Mesendoderm (in vitro differentiated cells): ENCODE data around the gene GALNTL6.

Experiments used
- DNase-seq: peaks from one replicate; pipeline ENCODE4 v3.0.0; 2013
- H2AK5ac ChIP-seq: 2 replicates; pipeline ENCODE4 v1.6.1; 2013; ENCODE audit warnings: low read length, inconsistent platforms
- H2BK120ac ChIP-seq: 2 replicates; pipeline ENCODE4 v1.6.1; 2013; ENCODE audit warnings: low read depth, mild to moderate bottlenecking, low read length, moderate library complexity, mixed read lengths
- H2BK15ac ChIP-seq: replicated peaks from 2 replicates; pipeline ENCODE4 v1.6.1; 2013; ENCODE audit warnings: low read depth, mild to moderate bottlenecking, moderate library complexity
- H2BK5ac ChIP-seq: 2 replicates; pipeline ENCODE4 v1.6.1; 2013; ENCODE audit warnings: low read length, inconsistent platforms
- H3K18ac ChIP-seq: 2 replicates; pipeline ENCODE4 v1.6.1; 2013; ENCODE audit warnings: mild to moderate bottlenecking, low read length, mixed read lengths
- H3K23ac ChIP-seq: one replicate; pipeline ENCODE4 v1.6.1; 2013; ENCODE audit warnings: low read length
- H3K27ac ChIP-seq: 2 replicates; pipeline ENCODE4 v1.5.1; 2013; ENCODE audit warnings: low read depth, mild to moderate bottlenecking, inconsistent platforms, low read length, moderate library complexity
- H3K27me3 ChIP-seq: 2 replicates; pipeline ENCODE4 v1.6.1; 2013; ENCODE audit warnings: low read length, control low read depth, mild to moderate bottlenecking, inconsistent platforms; ENCODE audit not compliant: insufficient read depth, poor library complexity
- H3K36me3 ChIP-seq: 2 replicates; pipeline ENCODE4 v1.6.1; 2013; ENCODE audit warnings: low read length, inconsistent platforms; ENCODE audit not compliant: control insufficient read depth, insufficient read depth
- H3K4ac ChIP-seq: one replicate; pipeline ENCODE4 v1.6.1; 2013; ENCODE audit warnings: low read depth, mild to moderate bottlenecking, low read length, moderate library complexity
- H3K4me1 ChIP-seq: 2 replicates; pipeline ENCODE4 v1.6.1; 2013; ENCODE audit warnings: low read depth, low read length, inconsistent platforms; ENCODE audit not compliant: control insufficient read depth
- H3K4me2 ChIP-seq: 2 replicates; pipeline ENCODE4 v1.6.1; 2013; ENCODE audit warnings: low read length
- H3K4me3 ChIP-seq: 2 replicates; pipeline ENCODE4 v1.5.1; 2013; ENCODE audit warnings: mild to moderate bottlenecking, low read length
- H3K56ac ChIP-seq: one replicate; pipeline ENCODE4 v1.6.1; 2013; ENCODE audit warnings: low read length
- H3K79me1 ChIP-seq: 2 replicates; pipeline ENCODE4 v1.6.1; 2013; ENCODE audit warnings: low read length, inconsistent platforms
- H3K79me2 ChIP-seq: 2 replicates; pipeline ENCODE4 v1.6.1; 2013; ENCODE audit warnings: mild to moderate bottlenecking, low read length; ENCODE audit not compliant: control insufficient read depth, insufficient read depth
- H3K9ac ChIP-seq: 2 replicates; pipeline ENCODE4 v1.6.1; 2013; ENCODE audit warnings: low read length, inconsistent platforms
- H4K5ac ChIP-seq: one replicate; pipeline ENCODE4 v1.6.1; 2013; ENCODE audit warnings: low read length
- H4K8ac ChIP-seq: one replicate; pipeline ENCODE4 v1.6.1; 2013; ENCODE audit warnings: low read depth, mild to moderate bottlenecking, control low read depth, low read length, moderate library complexity
- WGBS: extraction: QIAGEN DNeasy Blood & Tissue Kit; methylation state at CpG from one replicate; pipeline ENCODE4 v1.1.7; 2013; ENCODE audit warnings: low lambda C conversion rate, missing lambda C conversion rate; ENCODE audit not compliant: insufficient coverage; ENCODE audit errors: extremely low coverage; 5-methylcytosine and 5-hydroxymethylcytosine counted together

GALNTL6 gene

GRCh38 chr4:172758586-172759340 is 945.6 kb downstream of the GALNTL6 start:
- H3K79me1 ChIP-seq = no peaks in the 10 kb centered on the region
- no peak overlapping the region for H3K56ac ChIP-seq
- no peak overlapping the region for H3K4ac ChIP-seq
- no peaks in the 10 kb centered on the region for H3K79me2 ChIP-seq
- no peak overlapping the region for H3K18ac ChIP-seq
- H3K23ac ChIP-seq = no peak overlapping the region
- no peak overlapping the region for H2AK5ac ChIP-seq
- no peak overlapping the region for H3K4me2 ChIP-seq
- no peak overlapping the region for H4K5ac ChIP-seq
- no peak for DNase-seq
- no peak overlapping the region for H2BK5ac ChIP-seq
- no peak overlapping the region for H2BK120ac ChIP-seq
- H3K9ac ChIP-seq = no peak overlapping the region
- no peaks in the 10 kb centered on the region for H3K36me3 ChIP-seq
- H3K4me1 ChIP-seq = no peaks in the 10 kb centered on the region
- no peak overlapping the region for H4K8ac ChIP-seq
- no peak overlapping the region for H3K4me3 ChIP-seq
- no peak overlapping the region for H3K27ac ChIP-seq
- WGBS = no CpG with 5 or more reads among the region's 2 CpGs
- H3K27me3 ChIP-seq = no peaks in the 10 kb centered on the region
- no peak overlapping the region for H2BK15ac ChIP-seq

- Histone ChIP-seq H2BK120ac (no peak overlapping the region), H3K36me3 (no peaks in the 10 kb centered on the region), H3K4me1 (no peaks in the 10 kb centered on the region), H3K4ac (no peak overlapping the region), H3K56ac (no peak overlapping the region), H3K4me2 (no peak overlapping the region), H3K4me3 (no peak overlapping the region), H3K27ac (no peak overlapping the region), H2BK15ac (no peak overlapping the region), H3K23ac (no peak overlapping the region), H3K79me2 (no peaks in the 10 kb centered on the region), H2AK5ac (no peak overlapping the region), H4K8ac (no peak overlapping the region), H3K9ac (no peak overlapping the region), H3K27me3 (no peaks in the 10 kb centered on the region), H3K18ac (no peak overlapping the region), H2BK5ac (no peak overlapping the region), H3K79me1 (no peaks in the 10 kb centered on the region), H4K5ac (no peak overlapping the region)
- WGBS = no CpG with 5 or more reads among the region's 6 CpGs
- no peak for DNase-seq
Measured at GRCh38 chr4:172760512-172760911, 947.3 kb downstream of the GALNTL6 start.

- no peaks in the 10 kb centered on the region for H3K27me3 ChIP-seq
- no peak overlapping the region for H3K18ac ChIP-seq
- no peak overlapping the region for H2BK15ac ChIP-seq
- H3K79me1 ChIP-seq = no peaks in the 10 kb centered on the region
- H3K36me3 ChIP-seq = no peaks in the 10 kb centered on the region
- no peak overlapping the region for H3K56ac ChIP-seq
- H3K4me3 ChIP-seq = no peak overlapping the region
- H3K23ac ChIP-seq = no peak overlapping the region
- no peak overlapping the region for H3K27ac ChIP-seq
- H4K8ac ChIP-seq = no peak overlapping the region
- H3K4me1 ChIP-seq = no peaks in the 10 kb centered on the region
- H2AK5ac ChIP-seq = no peak overlapping the region
- no peak overlapping the region for H2BK120ac ChIP-seq
- no CpG with 5 or more reads among the region's 4 CpGs for WGBS
- no peak overlapping the region for H3K4ac ChIP-seq
- no peak overlapping the region for H4K5ac ChIP-seq
- H3K79me2 ChIP-seq = no peaks in the 10 kb centered on the region
- no peak for DNase-seq
- H3K4me2 ChIP-seq = no peak overlapping the region
- no peak overlapping the region for H3K9ac ChIP-seq
- H2BK5ac ChIP-seq = no peak overlapping the region
Measured at GRCh38 chr4:172762895-172763294, 949.7 kb downstream of the GALNTL6 start.

DNA sequence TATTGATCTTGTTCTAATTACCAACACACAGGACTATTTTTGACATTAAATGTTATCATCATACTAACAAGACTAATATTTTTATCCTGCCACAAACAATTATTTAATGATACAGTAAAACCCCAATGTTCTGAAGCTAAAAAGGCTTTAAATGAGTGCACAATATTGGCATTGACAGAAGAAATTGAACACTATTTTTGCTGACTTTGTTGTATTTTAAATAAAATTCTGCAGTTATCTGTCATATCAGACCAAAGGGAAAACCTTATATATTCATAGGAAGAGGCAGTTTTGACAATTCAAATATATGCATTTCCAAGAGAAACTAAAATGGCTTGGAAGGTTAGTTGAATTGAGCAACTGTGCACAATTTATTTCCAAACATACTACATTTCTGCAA is 957.6 kb downstream of the GALNTL6 start:
- Histone ChIP-seq H3K4me3 (no peak overlapping the region), H3K4ac (no peak overlapping the region), H4K8ac (no peak overlapping the region), H3K4me1 (no peaks in the 10 kb centered on the region), H3K4me2 (no peak overlapping the region), H4K5ac (no peak overlapping the region), H2BK5ac (no peak overlapping the region), H3K9ac (no peak overlapping the region), H2AK5ac (no peak overlapping the region), H3K36me3 (no peaks in the 10 kb centered on the region), H2BK15ac (no peak overlapping the region), H3K56ac (no peak overlapping the region), H2BK120ac (no peak overlapping the region), H3K18ac (no peak overlapping the region), H3K79me1 (no peaks in the 10 kb centered on the region), H3K27me3 (no peaks in the 10 kb centered on the region), H3K79me2 (no peaks in the 10 kb centered on the region), H3K23ac (no peak overlapping the region), H3K27ac (no peak overlapping the region)
- DNase-seq = no peak

- Histone ChIP-seq H4K8ac (no peak overlapping the region), H3K4me3 (no peak overlapping the region), H2BK120ac (no peak overlapping the region), H3K9ac (no peak overlapping the region), H3K56ac (no peak overlapping the region), H3K4ac (no peak overlapping the region), H3K79me1 (no peaks in the 10 kb centered on the region), H3K36me3 (no peaks in the 10 kb centered on the region), H2BK5ac (no peak overlapping the region), H3K27ac (no peak overlapping the region), H4K5ac (no peak overlapping the region), H3K18ac (no peak overlapping the region), H2BK15ac (no peak overlapping the region), H3K23ac (no peak overlapping the region), H3K4me2 (no peak overlapping the region), H3K27me3 (no peaks in the 10 kb centered on the region), H3K79me2 (no peaks in the 10 kb centered on the region), H2AK5ac (no peak overlapping the region), H3K4me1 (no peaks in the 10 kb centered on the region)
- WGBS = no CpG with 5 or more reads among the region's 5 CpGs
- DNase-seq = no peak
Measured at GRCh38 chr4:172772781-172773180, 959.6 kb downstream of the GALNTL6 start.

DNA sequence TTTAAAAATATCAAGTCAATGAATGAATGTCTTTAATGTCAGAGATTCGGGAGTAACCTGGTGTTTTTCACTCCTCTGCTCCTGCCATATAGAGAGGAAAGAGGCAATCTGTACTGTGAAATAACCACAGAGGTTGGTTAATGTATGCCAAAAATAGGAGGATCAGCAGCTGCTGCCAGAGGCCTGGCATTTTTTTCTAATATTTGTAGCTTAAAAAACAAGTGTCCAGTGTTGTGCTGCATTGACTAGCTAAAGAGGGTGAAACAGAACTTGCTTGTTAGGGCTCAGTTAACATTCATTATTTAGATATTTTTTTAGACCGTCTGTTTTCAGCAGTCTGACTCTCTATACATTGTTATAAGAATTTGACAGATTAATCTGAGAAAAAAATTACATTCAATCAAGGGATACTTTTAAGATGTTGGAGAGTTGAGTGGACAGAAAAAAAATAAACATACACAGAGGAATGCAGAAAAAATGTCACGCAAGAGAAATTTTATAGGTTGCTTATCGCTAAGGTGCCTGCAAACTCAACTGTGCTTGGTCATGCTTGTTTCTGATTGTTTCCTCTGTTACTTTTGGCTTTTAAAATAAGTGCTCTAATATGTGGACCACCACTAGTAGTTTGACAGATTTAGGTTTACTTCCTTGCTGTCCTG is 963.1 kb downstream of the GALNTL6 start:
- Histone ChIP-seq H3K23ac (no peak overlapping the region), H2BK120ac (no peak overlapping the region), H4K8ac (no peak overlapping the region), H3K36me3 (no peaks in the 10 kb centered on the region), H3K56ac (no peak overlapping the region), H2AK5ac (no peak overlapping the region), H3K79me1 (no peaks in the 10 kb centered on the region), H2BK5ac (no peak overlapping the region), H3K79me2 (no peaks in the 10 kb centered on the region), H3K4ac (no peak overlapping the region), H3K27me3 (no peaks in the 10 kb centered on the region), H3K9ac (no peak overlapping the region), H2BK15ac (no peak overlapping the region), H3K18ac (no peak overlapping the region), H4K5ac (no peak overlapping the region), H3K4me2 (no peak overlapping the region), H3K4me3 (no peak overlapping the region), H3K4me1 (no peaks in the 10 kb centered on the region), H3K27ac (no peak overlapping the region)
- no peak for DNase-seq
- WGBS = no CpG with 5 or more reads among the region's 4 CpGs
